Measurements from ENCODE around the gene SLC51A.
"Not testable (repeated sequence)": the region's sequence is repeated elsewhere in the genome, so short reads cannot be mapped to it uniquely, and the experiment has no call there.

Gene SLC51A

GRCh38 chr3:196235452-196236122, 19.3 kb downstream of the SLC51A start:
- H3K4me2 ChIP-seq (ENCODE audit: low read length), result no peak overlapping the region
- no peaks in the 10 kb centered on the region for H3K9me3 ChIP-seq (replicated peaks; ENCODE audit: low read length)
- no peak overlapping the region for H3K4me3 ChIP-seq (ENCODE audit: low read length)
- no peaks in the 10 kb centered on the region for H3K4me1 ChIP-seq (ENCODE audit: control insufficient read depth, insufficient read depth, low read length)
- no peaks in the 10 kb centered on the region for H3K27me3 ChIP-seq (ENCODE audit: control insufficient read depth, insufficient read depth, low read length)
- H3K9ac ChIP-seq (ENCODE audit: low read depth, low read length), result no peak overlapping the region
- peaks cover 39% of the 10 kb centered on the region for H3K36me3 ChIP-seq (ENCODE audit: insufficient read depth, low read length)

DNA sequence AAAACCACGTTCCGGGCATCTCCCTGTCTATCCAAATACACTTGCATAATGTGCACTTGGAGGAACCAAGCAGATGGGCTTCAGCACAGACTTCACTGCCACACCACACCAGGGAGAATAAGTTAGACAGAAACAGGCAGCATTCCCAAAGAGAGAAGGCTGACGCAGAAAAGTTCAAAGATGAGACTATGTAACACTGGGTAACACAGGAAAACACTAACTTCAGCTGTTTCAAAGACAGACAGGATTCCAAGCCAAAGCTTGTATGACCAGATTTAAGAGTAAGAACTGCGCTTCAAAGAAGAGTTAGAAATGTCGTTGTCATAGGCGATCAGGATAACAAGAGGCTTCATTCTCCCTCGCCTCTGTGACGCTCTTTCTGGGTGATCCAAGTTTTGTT, 19.9 kb downstream of the SLC51A start:
- H3K4me2 ChIP-seq (ENCODE audit: low read length), result no peak overlapping the region
- H3K9me3 ChIP-seq (replicated peaks; ENCODE audit: low read length), result no peaks in the 10 kb centered on the region
- H3K27me3 ChIP-seq (ENCODE audit: control insufficient read depth, insufficient read depth, low read length), result no peaks in the 10 kb centered on the region
- H3K4me3 ChIP-seq (ENCODE audit: low read length), result no peak overlapping the region
- no peak overlapping the region for H3K9ac ChIP-seq (ENCODE audit: low read depth, low read length)
- peaks cover 39% of the 10 kb centered on the region for H3K36me3 ChIP-seq (ENCODE audit: insufficient read depth, low read length)
- no peaks in the 10 kb centered on the region for H3K4me1 ChIP-seq (ENCODE audit: control insufficient read depth, insufficient read depth, low read length)

DNA sequence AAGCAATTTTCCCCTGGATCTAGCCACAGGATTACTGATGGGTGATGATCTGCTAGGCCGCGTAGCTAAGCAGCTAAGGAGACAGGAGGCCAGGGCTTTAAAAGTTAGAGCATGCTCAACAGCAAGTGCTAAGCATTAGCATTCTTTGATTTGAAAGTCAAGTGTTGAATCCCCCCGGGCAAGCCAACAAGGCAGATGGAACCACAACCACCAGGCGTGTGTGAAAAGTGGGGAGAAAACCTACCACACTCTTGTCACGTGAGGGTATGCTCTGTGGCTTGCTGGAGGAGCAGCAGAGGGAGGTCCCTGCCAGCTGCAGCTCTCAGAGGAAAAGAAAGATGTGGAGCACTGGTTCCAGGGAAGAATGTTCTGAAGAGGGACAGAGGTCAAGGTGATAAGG, 20.9 kb downstream of the SLC51A start:
- Histone ChIP-seq H3K27me3 (ENCODE audit: control insufficient read depth, insufficient read depth, low read length) (no peaks in the 10 kb centered on the region), H3K9me3 (replicated peaks; ENCODE audit: low read length) (no peaks in the 10 kb centered on the region), H3K36me3 (ENCODE audit: insufficient read depth, low read length) (peaks cover 48% of the 10 kb centered on the region), H3K4me1 (ENCODE audit: control insufficient read depth, insufficient read depth, low read length) (no peaks in the 10 kb centered on the region), H3K4me2 (ENCODE audit: low read length) (no peak overlapping the region), H3K4me3 (ENCODE audit: low read length) (no peak overlapping the region), H3K9ac (ENCODE audit: low read depth, low read length) (no peak overlapping the region)

DNA sequence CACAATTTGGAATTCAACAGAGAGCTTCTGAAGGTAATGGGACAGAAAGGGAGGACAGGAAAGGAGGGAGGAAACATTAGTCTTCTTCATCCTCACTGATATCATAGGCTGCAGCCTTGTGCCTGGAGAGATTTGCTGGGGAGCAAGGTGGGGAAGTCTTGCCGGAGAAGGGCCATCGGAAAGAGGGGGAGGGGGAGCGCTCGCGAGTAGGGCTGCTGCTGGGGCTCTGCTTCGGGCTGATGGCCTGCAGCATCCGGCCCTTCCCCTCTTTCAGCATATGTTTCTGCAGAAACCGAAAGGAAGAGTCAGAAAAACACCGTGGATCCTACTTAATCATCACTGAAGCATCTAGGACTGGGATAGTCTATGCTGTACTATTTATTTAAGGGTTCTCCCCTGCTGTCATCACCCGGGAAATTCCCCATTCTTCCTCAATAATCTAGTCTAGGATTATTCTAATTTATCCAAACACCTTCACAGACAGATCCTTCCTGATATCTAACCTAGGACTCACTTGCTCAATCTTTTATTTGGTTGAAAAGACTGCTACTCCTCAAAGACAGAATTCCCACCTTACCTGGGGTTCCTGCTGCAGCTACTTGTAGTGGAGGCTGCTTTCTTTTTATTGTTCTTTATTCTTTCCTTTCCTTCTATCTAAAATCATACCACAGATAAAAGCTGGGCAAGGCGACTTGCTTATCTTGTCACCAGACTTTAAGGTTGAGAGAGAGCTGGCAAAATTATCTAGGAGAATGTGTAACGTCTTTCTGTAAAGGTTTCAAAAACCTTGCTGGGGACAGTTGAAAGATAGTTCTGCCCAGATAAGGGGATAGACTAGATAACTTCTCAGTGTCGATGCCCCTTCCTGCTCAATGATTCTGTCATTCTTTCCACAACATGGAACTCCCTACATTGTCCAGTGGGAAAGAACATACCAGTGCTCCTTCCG, 22.6 kb downstream of the SLC51A start:
- Histone ChIP-seq H3K36me3 (ENCODE audit: insufficient read depth, low read length) (peaks cover 51% of the 10 kb centered on the region), H3K4me2 (ENCODE audit: low read length) (no peak overlapping the region), H3K9me3 (replicated peaks; ENCODE audit: low read length) (no peaks in the 10 kb centered on the region), H3K27me3 (ENCODE audit: control insufficient read depth, insufficient read depth, low read length) (no peaks in the 10 kb centered on the region), H3K9ac (ENCODE audit: low read depth, low read length) (no peak overlapping the region), H3K4me1 (ENCODE audit: control insufficient read depth, insufficient read depth, low read length) (no peaks in the 10 kb centered on the region), H3K4me3 (ENCODE audit: low read length) (no peak overlapping the region)

GRCh38 chr3:196240424-196240823, 24.1 kb downstream of the SLC51A start:
- Histone ChIP-seq H3K9ac (ENCODE audit: low read depth, low read length) (no peak overlapping the region), H3K36me3 (ENCODE audit: insufficient read depth, low read length) (peaks cover 50% of the 10 kb centered on the region), H3K4me2 (ENCODE audit: low read length) (no peak overlapping the region), H3K9me3 (replicated peaks; ENCODE audit: low read length) (no peaks in the 10 kb centered on the region), H3K27me3 (ENCODE audit: control insufficient read depth, insufficient read depth, low read length) (no peaks in the 10 kb centered on the region), H3K4me1 (ENCODE audit: control insufficient read depth, insufficient read depth, low read length) (no peaks in the 10 kb centered on the region), H3K4me3 (ENCODE audit: low read length) (no peak overlapping the region)

GRCh38 chr3:196241704-196242103, 25.4 kb downstream of the SLC51A start:
- Histone ChIP-seq H3K9me3 (replicated peaks; ENCODE audit: low read length) (no peaks in the 10 kb centered on the region), H3K27me3 (ENCODE audit: control insufficient read depth, insufficient read depth, low read length) (no peaks in the 10 kb centered on the region), H3K4me2 (ENCODE audit: low read length) (no peak overlapping the region), H3K36me3 (ENCODE audit: insufficient read depth, low read length) (peaks cover 52% of the 10 kb centered on the region), H3K9ac (ENCODE audit: low read depth, low read length) (no peak overlapping the region), H3K4me1 (ENCODE audit: control insufficient read depth, insufficient read depth, low read length) (no peaks in the 10 kb centered on the region), H3K4me3 (ENCODE audit: low read length) (no peak overlapping the region)

- H3K4me1 ChIP-seq (ENCODE audit: control insufficient read depth, insufficient read depth, low read length); H3K4me2 ChIP-seq (ENCODE audit: low read length); H3K9ac ChIP-seq (ENCODE audit: low read depth, low read length); H3K27me3 ChIP-seq (ENCODE audit: control insufficient read depth, insufficient read depth, low read length); H3K4me3 ChIP-seq (ENCODE audit: low read length); H3K9me3 ChIP-seq (replicated peaks; ENCODE audit: low read length): not testable (repeated sequence)
- H3K36me3 ChIP-seq (ENCODE audit: insufficient read depth, low read length), result peaks cover 39% of the 10 kb centered on the region
These were observed 27.8 kb downstream of the SLC51A start for GRCh38 chr3:196244166-196244565.

GRCh38 chr3:196246612-196247308, 30.4 kb downstream of the SLC51A start:
- H3K4me1 ChIP-seq (ENCODE audit: control insufficient read depth, insufficient read depth, low read length), result no peaks in the 10 kb centered on the region
- H3K4me2 ChIP-seq (ENCODE audit: low read length), result no peak overlapping the region
- no peak overlapping the region for H3K9ac ChIP-seq (ENCODE audit: low read depth, low read length)
- H3K4me3 ChIP-seq (ENCODE audit: low read length), result no peak overlapping the region
- no peaks in the 10 kb centered on the region for H3K9me3 ChIP-seq (replicated peaks; ENCODE audit: low read length)
- no peaks in the 10 kb centered on the region for H3K27me3 ChIP-seq (ENCODE audit: control insufficient read depth, insufficient read depth, low read length)
- H3K36me3 ChIP-seq (ENCODE audit: insufficient read depth, low read length), result peaks cover 27% of the 10 kb centered on the region

DNA sequence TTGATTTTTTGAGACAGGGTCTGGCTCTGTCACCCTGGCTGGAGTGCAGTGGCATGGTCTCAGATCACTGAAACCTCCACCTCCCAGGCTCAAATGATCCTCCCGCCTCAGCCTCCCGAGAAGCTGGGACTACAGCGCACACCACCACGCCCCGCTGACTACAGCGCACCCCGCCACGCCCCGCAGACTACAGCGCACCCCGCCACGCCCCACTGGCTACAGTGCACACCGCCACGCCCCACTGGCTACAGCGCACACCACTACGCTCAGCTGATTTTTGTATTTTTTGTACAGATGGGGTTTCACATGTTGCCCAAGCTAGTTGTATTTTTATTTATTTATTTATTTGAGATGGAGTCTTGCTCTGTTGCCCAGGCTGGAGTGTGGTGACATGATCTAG, 35.6 kb downstream of the SLC51A start:
- Histone ChIP-seq H3K4me3 (ENCODE audit: low read length) (no peak overlapping the region), H3K27me3 (ENCODE audit: control insufficient read depth, insufficient read depth, low read length) (no peaks in the 10 kb centered on the region), H3K4me1 (ENCODE audit: control insufficient read depth, insufficient read depth, low read length) (no peaks in the 10 kb centered on the region), H3K9me3 (replicated peaks; ENCODE audit: low read length) (no peaks in the 10 kb centered on the region), H3K4me2 (ENCODE audit: low read length) (no peak overlapping the region), H3K36me3 (ENCODE audit: insufficient read depth, low read length) (peaks cover 30% of the 10 kb centered on the region), H3K9ac (ENCODE audit: low read depth, low read length) (no peak overlapping the region)

- H3K27me3 ChIP-seq (ENCODE audit: control insufficient read depth, insufficient read depth, low read length), result no peaks in the 10 kb centered on the region
- H3K4me2 ChIP-seq (ENCODE audit: low read length), result no peak overlapping the region
- H3K4me3 ChIP-seq (ENCODE audit: low read length), result no peak overlapping the region
- no peak overlapping the region for H3K9ac ChIP-seq (ENCODE audit: low read depth, low read length)
- no peaks in the 10 kb centered on the region for H3K4me1 ChIP-seq (ENCODE audit: control insufficient read depth, insufficient read depth, low read length)
- no peaks in the 10 kb centered on the region for H3K9me3 ChIP-seq (replicated peaks; ENCODE audit: low read length)
- peaks cover 29% of the 10 kb centered on the region for H3K36me3 ChIP-seq (ENCODE audit: insufficient read depth, low read length)
These were observed 38.3 kb downstream of the SLC51A start for GRCh38 chr3:196254376-196255283.

GRCh38 chr3:196255776-196256175, 39.4 kb downstream of the SLC51A start:
- Histone ChIP-seq H3K4me2 (ENCODE audit: low read length) (no peak overlapping the region), H3K4me1 (ENCODE audit: control insufficient read depth, insufficient read depth, low read length) (no peaks in the 10 kb centered on the region), H3K9me3 (replicated peaks; ENCODE audit: low read length) (no peaks in the 10 kb centered on the region), H3K36me3 (ENCODE audit: insufficient read depth, low read length) (peaks cover 31% of the 10 kb centered on the region), H3K4me3 (ENCODE audit: low read length) (no peak overlapping the region), H3K27me3 (ENCODE audit: control insufficient read depth, insufficient read depth, low read length) (no peaks in the 10 kb centered on the region), H3K9ac (ENCODE audit: low read depth, low read length) (no peak overlapping the region)

All from skeletal muscle satellite cell (primary cell).